Midbrain (tissue), 1 donor: Measurements from ENCODE around the gene ANGPTL4.
A peak's percentile ranks its signal among the peaks of the same experiment; 100 is the strongest.
"Not testable (repeated sequence)": the region's sequence is repeated elsewhere in the genome, so short reads cannot be mapped to it uniquely, and the experiment has no call there.

Source experiments
- DNase-seq: peaks from one replicate; lab custom pipeline; 2025; lab: John Stamatoyannopoulos, UW

The ANGPTL4 gene

DNA sequence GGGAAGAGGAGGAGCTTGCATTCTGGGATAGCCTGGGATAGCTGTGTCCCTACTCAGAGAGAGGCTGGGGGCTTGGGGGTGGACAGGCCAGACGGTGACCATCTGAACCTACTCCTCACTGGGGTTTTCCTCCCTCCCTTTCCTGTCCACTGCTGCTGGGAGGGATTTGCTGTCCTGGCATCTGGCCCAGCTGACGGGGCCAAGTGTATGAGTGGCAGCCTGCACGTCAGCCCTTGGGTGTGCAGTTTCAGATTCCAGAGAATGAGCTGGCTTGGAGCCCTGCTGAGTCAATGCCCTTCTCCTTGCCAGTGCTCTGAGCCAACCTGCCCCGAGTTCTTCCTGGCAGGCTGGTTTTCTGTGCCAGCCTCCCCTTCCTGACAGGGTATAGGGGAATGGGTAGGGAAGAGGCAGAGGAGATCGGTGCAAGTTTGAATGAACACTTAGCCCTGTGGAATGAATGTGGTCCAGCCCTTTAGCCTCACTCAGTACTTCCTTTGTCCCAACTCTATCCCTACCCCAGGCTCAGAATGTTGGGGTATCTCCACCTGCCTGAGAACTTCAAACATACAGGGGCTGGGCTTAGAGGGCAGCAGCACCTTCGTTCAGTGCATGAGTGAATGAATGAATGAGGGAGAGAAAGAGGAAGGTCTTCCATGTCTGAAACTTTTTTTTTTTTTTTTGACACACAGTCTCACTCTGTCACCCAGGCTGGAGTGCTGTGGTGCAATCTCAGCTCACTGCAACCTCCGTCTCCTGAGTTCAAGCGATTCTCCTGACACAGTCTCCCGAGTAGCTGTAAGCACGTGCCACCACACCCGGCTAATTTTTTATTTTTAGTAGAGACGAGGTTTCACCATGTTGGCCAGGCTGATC lies 1.8 kb upstream of the ANGPTL4 start:
- DNase-seq = peak; percentile 82

DNA sequence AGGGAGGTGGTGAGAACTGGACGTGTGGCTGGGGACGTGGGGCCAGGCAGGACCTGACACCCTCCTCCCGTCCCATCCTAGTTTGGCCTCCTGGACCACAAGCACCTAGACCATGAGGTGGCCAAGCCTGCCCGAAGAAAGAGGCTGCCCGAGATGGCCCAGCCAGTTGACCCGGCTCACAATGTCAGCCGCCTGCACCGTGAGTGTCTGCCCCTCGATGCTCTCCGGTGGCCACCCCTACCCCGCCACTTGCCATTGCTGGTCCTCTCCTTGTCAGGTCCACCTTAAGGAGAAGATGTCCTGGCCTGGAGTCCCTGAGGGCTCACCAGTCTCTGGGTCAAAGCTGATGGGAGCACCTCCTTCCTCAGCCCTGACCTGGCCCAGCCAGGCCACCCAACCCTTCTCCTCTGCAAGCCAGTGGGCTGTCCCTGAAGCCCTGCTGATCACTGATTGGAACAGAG lies 2.2 kb downstream of the ANGPTL4 start:
- DNase-seq = peak; percentile 21

- peak; percentile 84 for DNase-seq
Measured at GRCh38 chr19:8366961-8367326, 3.0 kb downstream of the ANGPTL4 start.

- DNase-seq = peak; percentile 84
Measured at GRCh38 chr19:8367327-8368001, 3.5 kb downstream of the ANGPTL4 start.

- DNase-seq = peak; percentile 24
Measured at GRCh38 chr19:8370176-8371010, 6.4 kb downstream of the ANGPTL4 start.

- DNase-seq = no peak
Measured at GRCh38 chr19:8371011-8371804, 7.3 kb downstream of the ANGPTL4 start.

DNA sequence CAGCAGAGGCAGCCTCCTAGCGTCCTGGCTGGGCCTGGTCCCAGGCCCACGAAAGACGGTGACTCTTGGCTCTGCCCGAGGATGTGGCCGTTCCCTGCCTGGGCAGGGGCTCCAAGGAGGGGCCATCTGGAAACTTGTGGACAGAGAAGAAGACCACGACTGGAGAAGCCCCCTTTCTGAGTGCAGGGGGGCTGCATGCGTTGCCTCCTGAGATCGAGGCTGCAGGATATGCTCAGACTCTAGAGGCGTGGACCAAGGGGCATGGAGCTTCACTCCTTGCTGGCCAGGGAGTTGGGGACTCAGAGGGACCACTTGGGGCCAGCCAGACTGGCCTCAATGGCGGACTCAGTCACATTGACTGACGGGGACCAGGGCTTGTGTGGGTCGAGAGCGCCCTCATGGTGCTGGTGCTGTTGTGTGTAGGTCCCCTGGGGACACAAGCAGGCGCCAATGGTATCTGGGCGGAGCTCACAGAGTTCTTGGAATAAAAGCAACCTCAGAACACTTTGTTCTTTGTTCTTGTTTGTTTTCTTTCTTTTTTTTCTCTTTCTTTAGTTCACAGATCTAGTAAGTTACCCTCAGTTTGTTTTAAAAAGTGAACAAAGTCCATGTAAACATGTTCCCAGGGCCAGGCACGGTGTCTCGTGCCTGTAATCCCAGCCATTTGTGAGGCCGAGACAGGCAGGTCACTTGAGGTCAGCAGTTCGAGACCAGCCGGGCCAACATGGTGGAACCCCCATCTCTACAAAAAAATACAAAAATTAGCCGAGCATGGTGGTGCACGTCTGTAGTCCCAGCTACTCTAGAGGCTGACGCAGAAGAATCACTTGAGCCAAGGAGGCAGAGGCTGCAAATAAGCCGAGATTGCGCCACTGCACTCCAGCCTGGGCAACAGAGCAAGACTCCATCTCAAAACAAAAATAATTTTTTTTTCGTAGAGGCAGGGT lies 10.2 kb downstream of the ANGPTL4 start:
- DNase-seq = peak; percentile 47

DNA sequence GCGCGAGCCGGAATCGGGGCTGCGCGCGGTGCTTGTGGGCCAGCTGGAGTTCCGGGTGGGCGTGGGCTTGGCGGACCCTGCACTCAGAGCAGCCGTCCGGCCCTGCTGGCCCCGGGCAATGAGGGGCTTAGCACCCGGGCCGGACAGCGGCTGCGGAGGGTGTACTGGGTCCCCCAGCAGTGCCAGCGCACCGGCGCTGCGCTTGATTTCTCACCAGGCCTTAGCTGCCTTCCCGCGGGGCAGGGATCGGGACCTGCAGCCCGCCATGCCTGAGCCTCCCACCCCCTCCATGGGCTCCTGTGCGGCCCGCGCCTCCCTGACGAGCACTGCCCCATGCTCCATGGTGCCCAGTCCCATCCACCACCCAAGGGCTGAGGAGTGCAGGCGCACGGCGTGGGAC lies 11.8 kb downstream of the ANGPTL4 start:
- not testable (repeated sequence) for DNase-seq

DNA sequence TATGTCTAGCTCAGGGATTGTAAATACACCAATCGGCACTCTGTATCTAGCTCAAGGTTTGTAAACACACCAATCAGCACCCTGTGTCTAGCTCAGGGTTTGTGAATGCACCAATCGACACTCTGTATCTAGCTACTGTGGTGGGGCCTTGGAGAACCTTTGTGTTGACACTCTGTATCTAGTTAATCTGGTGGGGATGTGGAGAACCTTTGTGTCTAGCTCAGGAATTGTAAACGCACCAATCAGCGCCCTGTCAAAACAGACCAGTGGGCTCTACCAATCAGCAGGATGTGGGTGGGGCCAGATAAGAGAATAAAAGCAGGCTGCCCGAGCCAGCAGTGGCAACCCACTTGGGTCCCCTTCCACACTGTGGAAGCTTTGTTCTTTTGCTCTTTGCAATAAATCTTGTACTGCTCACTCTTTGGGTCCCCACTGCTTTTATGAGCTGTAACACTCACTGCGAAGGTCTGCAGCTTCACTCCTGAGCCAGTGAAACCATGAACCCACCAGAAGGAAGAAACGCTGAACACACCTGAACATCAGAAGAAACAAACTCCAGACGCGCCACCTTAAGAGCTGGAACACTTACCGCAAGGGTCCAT lies 12.5 kb downstream of the ANGPTL4 start:
- DNase-seq = not testable (repeated sequence)

DNA sequence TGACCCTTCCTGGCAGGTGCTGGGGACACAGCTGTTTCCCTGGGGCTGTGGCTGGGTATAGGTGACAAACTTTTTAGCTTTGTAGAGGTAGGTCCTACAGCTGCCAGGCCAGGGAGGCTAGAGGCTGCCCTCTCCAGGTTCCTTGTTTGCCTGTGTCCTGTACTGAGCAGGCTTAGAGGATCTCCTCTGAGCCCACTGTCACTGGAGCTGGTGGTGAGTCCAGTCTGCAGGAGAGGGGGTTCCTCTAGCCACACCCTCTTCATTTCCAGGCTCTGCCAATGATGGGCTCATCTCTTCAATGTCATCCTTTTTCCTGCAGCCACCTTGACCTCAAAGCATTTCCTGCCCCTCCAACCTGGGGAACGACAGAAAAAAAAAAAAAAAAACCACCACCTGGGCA lies 13.6 kb downstream of the ANGPTL4 start:
- no peak for DNase-seq

- DNase-seq = not testable (repeated sequence)
Measured at GRCh38 chr19:8379156-8379891, 15.4 kb downstream of the ANGPTL4 start.

DNA sequence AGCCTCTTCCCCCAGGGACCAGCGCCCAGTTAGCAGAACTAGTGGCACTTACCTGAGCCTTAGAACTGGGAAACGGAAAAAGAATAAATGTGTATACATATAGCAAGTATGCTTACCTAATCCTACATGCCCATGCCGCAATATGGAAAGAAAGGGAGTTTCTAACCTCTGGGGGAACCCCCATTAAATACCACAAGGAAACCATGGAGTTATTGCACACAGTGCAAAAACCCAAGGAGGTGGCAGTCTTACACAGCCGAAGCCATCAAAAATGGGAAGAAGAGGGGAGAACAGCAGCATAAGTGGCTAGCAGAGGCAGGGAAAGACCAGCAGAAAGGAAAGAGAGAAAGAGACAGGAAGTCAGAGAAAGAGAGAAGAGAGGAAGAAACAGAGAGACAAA lies 20.6 kb downstream of the ANGPTL4 start:
- DNase-seq = not testable (repeated sequence)

GRCh38 chr19:8385103-8385502 lies 21.1 kb downstream of the ANGPTL4 start:
- not testable (repeated sequence) for DNase-seq

DNA sequence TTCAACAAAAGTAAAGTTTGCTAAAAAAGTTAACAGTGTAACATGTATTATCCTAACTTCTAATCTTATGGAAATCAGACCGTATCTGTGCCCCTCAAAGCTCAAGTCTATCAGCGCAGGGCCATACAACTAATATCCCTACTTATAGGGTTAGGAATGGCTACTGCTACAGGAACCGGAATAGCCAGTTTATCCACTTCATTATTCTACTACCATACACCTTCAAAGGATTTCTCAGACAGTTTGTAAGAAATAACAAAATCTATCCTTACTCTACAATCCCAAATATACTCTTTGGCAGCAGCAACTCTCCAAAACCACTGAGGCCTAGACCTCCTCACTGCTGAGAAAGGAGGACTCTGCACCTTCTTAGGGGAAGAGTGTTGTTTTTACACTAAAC lies 21.6 kb downstream of the ANGPTL4 start:
- DNase-seq = not testable (repeated sequence)

DNA sequence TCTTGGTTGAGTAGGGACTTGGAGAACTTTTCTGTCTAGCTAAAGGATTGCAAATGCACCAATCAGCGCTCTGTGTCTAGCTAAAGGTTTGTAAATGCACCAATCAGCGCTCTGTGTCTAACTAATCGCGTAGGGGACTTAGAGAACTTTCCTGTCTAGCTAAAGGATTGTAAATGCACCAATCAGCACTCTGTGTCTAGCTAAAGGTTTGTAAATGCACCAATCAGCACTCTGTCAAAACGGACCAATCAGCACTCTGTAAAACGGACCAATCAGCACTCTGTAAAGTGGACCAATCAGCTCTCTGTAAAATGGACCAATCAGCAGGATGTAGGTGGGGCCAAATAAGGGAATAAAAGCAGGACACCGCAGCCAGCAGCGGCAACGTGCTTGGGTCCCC lies 22.5 kb downstream of the ANGPTL4 start:
- not testable (repeated sequence) for DNase-seq

DNA sequence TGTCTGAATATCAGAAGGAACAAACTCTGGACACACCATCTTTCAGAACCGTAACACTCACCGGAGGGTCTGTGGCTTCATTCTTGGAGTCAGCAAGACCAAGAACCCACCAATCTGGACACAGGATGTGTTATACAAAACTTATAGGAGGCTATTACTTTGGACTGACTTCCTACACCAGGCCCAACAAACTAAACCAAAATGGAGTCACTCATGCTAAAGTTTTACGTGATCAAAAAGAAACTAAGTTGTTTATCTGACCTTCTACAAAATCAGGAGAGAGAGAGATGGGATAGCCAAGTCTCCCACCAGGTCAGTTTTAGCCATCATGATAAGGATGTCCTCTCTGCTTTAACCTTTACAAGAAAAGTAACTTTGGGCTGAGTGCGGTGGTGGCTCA lies 23.0 kb downstream of the ANGPTL4 start:
- no peak for DNase-seq

- DNase-seq = no peak
Measured at GRCh38 chr19:8387688-8388611, 24.0 kb downstream of the ANGPTL4 start.

- no peak for DNase-seq
Measured at GRCh38 chr19:8388612-8388958, 24.6 kb downstream of the ANGPTL4 start.
